Kidney epithelial cell (primary cell): ENCODE measurements around the gene FKRP. TPM values are rescaled to one million over a fixed set of nuclear protein-coding genes. Genes with fewer than 3 reads are reported as not detected.
"Not testable (repeated sequence)": the region's sequence is repeated elsewhere in the genome, so short reads cannot be mapped to it uniquely, and the experiment has no call there.

Experiments
- DNase-seq: peaks from one replicate; pipeline ENCODE4 v3.0.0-alpha.2; 2010; ENCODE audit warnings: low read depth
- H3K27me3 ChIP-seq: 2 replicates; pipeline ENCODE4 v1.6.0; 2011; ENCODE audit warnings: low read length; ENCODE audit not compliant: control insufficient read depth, insufficient read depth
- H3K36me3 ChIP-seq: 2 replicates; pipeline ENCODE4 v1.5.1; 2011; ENCODE audit warnings: low read length; ENCODE audit not compliant: control insufficient read depth, insufficient read depth
- H3K4me3 ChIP-seq: 2 replicates; pipeline ENCODE4 v1.5.1; 2011; ENCODE audit warnings: low read depth, mild to moderate bottlenecking, control low read depth, low read length
- CTCF ChIP-seq: IDR thresholded peaks from 2 replicates; pipeline ENCODE4 v1.5.1; 2011; ENCODE audit warnings: mild to moderate bottlenecking, moderate library complexity, low read length, control low read depth, inconsistent platforms; ENCODE audit not compliant: insufficient read depth, poor library complexity, severe bottlenecking
- total RNA-seq: library from RNA; depleted of rRNA; stranded (reverse); fragments of >200 nt; gene quantifications from 2 replicates; pipeline ENCODE4 v1.2.3, GENCODE V29; 2015

Gene FKRP
- total RNA-seq, 1 donor from 2014 or later: 25.7 TPM

- Histone ChIP-seq H3K4me3 (no peak overlapping the region), H3K27me3 (peaks cover 2% of the 10 kb centered on the region), H3K36me3 (no peaks in the 10 kb centered on the region)
- TF ChIP-seq CTCF: no peak
- DNase-seq: no peak
Observed at GRCh38 chr19:46761418-46761831, 15.6 kb downstream of the FKRP start.

DNA sequence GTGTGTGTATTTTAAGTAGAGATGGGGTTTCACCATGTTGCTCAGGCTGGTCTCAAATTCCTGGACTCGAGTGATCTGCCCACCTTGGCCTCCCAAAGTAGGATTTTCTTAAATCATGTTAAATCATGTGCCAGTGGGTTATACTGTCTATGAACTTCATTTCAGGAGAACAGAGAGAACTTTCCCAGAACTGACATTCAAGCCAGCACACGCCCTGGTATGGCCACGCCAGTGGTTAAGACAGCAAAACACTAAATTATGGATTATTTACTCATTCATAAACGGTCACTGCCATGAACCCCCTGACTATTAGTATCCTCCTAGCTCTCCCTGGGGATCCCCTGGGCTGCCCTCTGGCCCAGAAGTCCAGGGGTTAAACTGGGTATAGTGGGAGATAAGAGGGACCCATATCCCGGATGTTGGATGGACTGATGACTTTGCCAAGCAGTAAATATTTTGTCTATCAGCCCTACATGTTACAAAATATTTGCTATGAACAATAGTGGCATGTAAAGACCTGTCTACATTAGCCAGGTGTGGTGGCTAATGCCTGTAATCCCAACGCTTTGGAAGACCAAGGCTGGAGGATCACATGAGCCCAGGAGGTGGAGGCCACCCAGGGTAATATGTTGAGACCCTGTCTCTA is 16.5 kb downstream of the FKRP start:
- no peak for TF ChIP-seq CTCF
- no peak overlapping the region for H3K4me3 ChIP-seq
- no peaks in the 10 kb centered on the region for H3K27me3 ChIP-seq
- no peaks in the 10 kb centered on the region for H3K36me3 ChIP-seq
- no peak for DNase-seq

DNA sequence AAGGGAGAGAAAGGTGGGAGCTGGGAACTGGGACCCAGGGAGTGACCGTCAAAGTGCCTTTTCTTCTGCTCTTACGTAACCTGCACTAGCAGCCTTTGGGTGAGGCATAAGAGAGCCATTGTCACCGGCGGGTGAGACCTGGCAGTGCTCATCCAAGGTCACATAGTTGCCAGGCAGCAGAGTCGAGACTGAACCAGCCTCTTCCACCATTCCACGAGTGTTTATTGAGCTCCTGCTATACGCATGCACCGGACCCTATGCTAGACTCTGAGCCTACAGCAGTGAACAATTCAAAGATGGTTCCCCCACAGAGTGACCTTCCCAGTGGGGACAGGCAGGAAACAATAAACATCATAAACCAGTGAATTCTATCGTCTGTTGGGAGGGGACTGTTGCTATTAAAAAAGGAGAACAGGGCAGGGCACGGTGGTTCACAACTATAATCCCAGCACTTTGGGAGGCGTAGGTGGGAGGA is 19.0 kb downstream of the FKRP start:
- H3K27me3 ChIP-seq: no peaks in the 10 kb centered on the region
- no peak overlapping the region for H3K4me3 ChIP-seq
- TF ChIP-seq CTCF: no peak
- DNase-seq: no peak
- H3K36me3 ChIP-seq: no peaks in the 10 kb centered on the region

GRCh38 chr19:46766569-46767317 is 20.9 kb downstream of the FKRP start:
- peak; percentile 73 for TF ChIP-seq CTCF
- no peaks in the 10 kb centered on the region for H3K27me3 ChIP-seq
- DNase-seq: no peak

GRCh38 chr19:46768746-46769145 is 22.9 kb downstream of the FKRP start:
- H3K4me3 ChIP-seq, H3K36me3 ChIP-seq, DNase-seq, H3K27me3 ChIP-seq: not testable (repeated sequence)

More at GRCh38 chr19:46766569-46767317, 20.9 kb downstream of the FKRP start:
- H3K4me3 ChIP-seq: no peak overlapping the region
- no peaks in the 10 kb centered on the region for H3K36me3 ChIP-seq

GRCh38 chr19:46772170-46773017 is 26.5 kb downstream of the FKRP start:
- DNase-seq: no peak
- peaks cover 4% of the 10 kb centered on the region for H3K36me3 ChIP-seq
- no peaks in the 10 kb centered on the region for H3K27me3 ChIP-seq
- no peak for TF ChIP-seq CTCF
- no peak overlapping the region for H3K4me3 ChIP-seq
